HuH-7 (cell line): ENCODE data around the gene LPP.

Source experiments
- DNase-seq: peaks from one replicate; pipeline ENCODE4 v3.0.0; 2011; ENCODE audit warnings: low spot score

Gene LPP

GRCh38 chr3:188877381-188877780 is 723.4 kb downstream of the LPP start:
- no peak for DNase-seq

- no peak for DNase-seq
Observed at GRCh38 chr3:188878076-188878475, 724.1 kb downstream of the LPP start.

- DNase-seq: no peak
Observed at GRCh38 chr3:188881954-188882641, 728.1 kb downstream of the LPP start.

GRCh38 chr3:188884299-188885043 is 730.5 kb downstream of the LPP start:
- DNase-seq: no peak

GRCh38 chr3:188888321-188889053 is 734.5 kb downstream of the LPP start:
- DNase-seq: no peak

GRCh38 chr3:188889054-188889491 is 735.1 kb downstream of the LPP start:
- no peak for DNase-seq

- no peak for DNase-seq
Observed at GRCh38 chr3:188890572-188891270, 736.8 kb downstream of the LPP start.

GRCh38 chr3:188899881-188900280 is 745.9 kb downstream of the LPP start:
- DNase-seq: no peak

GRCh38 chr3:188900421-188900951 is 746.5 kb downstream of the LPP start:
- DNase-seq: no peak

GRCh38 chr3:188901126-188901525 is 747.2 kb downstream of the LPP start:
- DNase-seq: no peak

GRCh38 chr3:188901671-188902287 is 747.8 kb downstream of the LPP start:
- DNase-seq: no peak

- no peak for DNase-seq
Observed at GRCh38 chr3:188904670-188905069, 750.7 kb downstream of the LPP start.

GRCh38 chr3:188905547-188905946 is 751.6 kb downstream of the LPP start:
- DNase-seq: no peak

GRCh38 chr3:188906236-188906635 is 752.3 kb downstream of the LPP start:
- DNase-seq: no peak

GRCh38 chr3:188908002-188908850 is 754.3 kb downstream of the LPP start:
- no peak for DNase-seq

- DNase-seq: no peak
Observed at GRCh38 chr3:188911026-188911850, 757.3 kb downstream of the LPP start.

GRCh38 chr3:188913084-188913483 is 759.1 kb downstream of the LPP start:
- no peak for DNase-seq

GRCh38 chr3:188914552-188914951 is 760.6 kb downstream of the LPP start:
- DNase-seq: no peak

GRCh38 chr3:188915127-188915526 is 761.2 kb downstream of the LPP start:
- no peak for DNase-seq

- no peak for DNase-seq
Observed at GRCh38 chr3:188916934-188917401, 763.0 kb downstream of the LPP start.
